ENCODE measurements around the gene ZFYVE16.

Gene ZFYVE16

DNA sequence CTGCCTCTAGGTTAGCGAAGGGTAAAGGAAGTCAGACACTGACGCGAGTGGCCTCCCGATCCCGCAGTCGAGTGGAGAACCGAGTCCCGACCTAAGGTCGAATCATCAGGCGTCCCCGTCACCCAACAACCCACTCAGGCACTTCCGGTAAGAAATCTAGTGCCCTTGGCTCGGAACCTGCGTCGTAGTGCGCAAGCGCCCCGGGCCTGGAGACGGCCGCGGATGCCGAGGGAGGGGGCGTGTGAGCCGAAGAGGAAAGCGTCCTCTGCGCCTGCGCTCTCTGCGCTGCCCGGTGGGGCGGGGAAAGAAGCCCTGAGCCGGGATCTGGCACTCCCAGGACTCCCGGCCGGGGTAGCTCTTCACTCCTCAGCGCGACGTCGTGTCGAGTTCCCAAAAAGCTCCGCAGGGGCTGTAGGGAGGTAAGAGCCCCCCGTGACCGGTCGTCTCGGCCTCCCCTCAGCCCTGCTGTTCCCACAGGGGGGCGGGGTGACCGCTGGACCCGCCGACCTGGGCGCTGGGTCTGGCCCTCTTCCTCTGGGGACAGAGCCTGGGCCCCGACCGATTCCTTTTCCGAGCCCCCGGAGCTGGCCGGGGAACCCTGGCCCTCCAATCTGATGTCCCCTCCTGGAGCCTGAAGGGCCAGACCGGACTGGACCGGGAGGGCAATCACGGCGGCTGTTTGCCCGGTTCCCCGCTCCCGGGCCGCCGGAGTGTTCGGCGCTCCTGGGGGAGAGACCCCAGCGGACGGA lies at the start of gene ZFYVE16:
TSS of gene ZFYVE16 (plus strand) at position 330 of the 749 bp plus-strand sequence. CDS start 26,084 bp downstream, outside the sequence.
- H3K4me1 ChIP-seq: peaks cover 18 to 71% (median 26%) of the 10 kb centered on the region in 10 experiments
- H4K20me1 ChIP-seq: peaks cover 4 to 40% (median 14%) of the 10 kb centered on the region in 11 experiments; a peak in 12 of 22 replicates
- peaks cover 9 to 21% (median 12%) of the 10 kb centered on the region in 11 experiments; a peak in 21 of 22 replicates for H3K36me3 ChIP-seq
- no peak for TF ChIP-seq Cebpa-rat (IDR thresholded peaks at IDR 0.05)
- peak within 1 kb of the TSS; percentile 71 to 90 (median 86) for H3K4me2 ChIP-seq
- H3K4me3 ChIP-seq: peak within 1 kb of the TSS; percentile 88 to 98 (median 91)
- H3K27me3 ChIP-seq: no peaks in the 10 kb centered on the region
- peak within 1 kb of the TSS; percentile 92 to 100 (median 97) for H3K27ac ChIP-seq
- H3K9me3 ChIP-seq (replicated peaks in 1 of 11): peaks cover 0 to 3% (median 0%) of the 10 kb centered on the region in 11 experiments; a peak in 2 of 22 replicates
- peak within 1 kb of the TSS; percentile 91 to 99 (median 96) for H3K9ac ChIP-seq

DNA sequence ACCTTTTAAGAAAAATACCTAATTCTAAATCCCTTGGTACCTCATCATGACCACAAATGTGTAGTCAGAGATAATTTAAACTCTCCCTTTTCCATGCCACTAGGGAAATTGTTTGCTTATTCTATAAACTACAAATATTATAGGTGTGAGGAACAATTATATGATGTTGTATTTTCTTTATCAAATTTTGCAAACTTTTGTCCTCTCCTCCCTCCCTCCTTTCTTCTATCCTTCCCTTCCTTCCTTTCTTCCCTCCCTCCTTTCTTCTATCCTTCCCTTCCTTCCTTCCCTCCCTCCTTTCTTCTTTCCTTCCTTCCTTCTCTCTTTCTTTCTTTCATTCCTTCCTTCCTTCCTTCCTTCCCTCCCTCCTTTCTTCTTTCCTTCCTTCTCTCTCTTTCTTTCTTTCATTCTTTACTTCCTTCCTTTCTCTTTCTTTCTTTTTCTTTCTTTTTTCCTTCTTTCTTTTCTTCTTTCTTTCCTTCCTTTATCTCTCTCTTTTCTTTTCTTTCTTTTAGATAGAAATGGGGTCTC lies 46.9 kb upstream of the ZFYVE16 start:
- peaks cover 0 to 8% (median 6%) of the 10 kb centered on the region in 11 experiments; a peak in 6 of 22 replicates for H3K9me3 ChIP-seq (replicated peaks in 1 of 11)
- H3K27ac ChIP-seq: no peak overlapping the region
- H3K4me1 ChIP-seq: no peaks in the 10 kb centered on the region
- no peak for TF ChIP-seq Cebpa-rat (IDR thresholded peaks at IDR 0.05)
- no peak overlapping the region for H3K9ac ChIP-seq
- H4K20me1 ChIP-seq: no peaks in the 10 kb centered on the region
- H3K27me3 ChIP-seq: no peaks in the 10 kb centered on the region
- H3K4me3 ChIP-seq: no peak overlapping the region
- no peaks in the 10 kb centered on the region for H3K36me3 ChIP-seq
- no peak overlapping the region for H3K4me2 ChIP-seq

DNA sequence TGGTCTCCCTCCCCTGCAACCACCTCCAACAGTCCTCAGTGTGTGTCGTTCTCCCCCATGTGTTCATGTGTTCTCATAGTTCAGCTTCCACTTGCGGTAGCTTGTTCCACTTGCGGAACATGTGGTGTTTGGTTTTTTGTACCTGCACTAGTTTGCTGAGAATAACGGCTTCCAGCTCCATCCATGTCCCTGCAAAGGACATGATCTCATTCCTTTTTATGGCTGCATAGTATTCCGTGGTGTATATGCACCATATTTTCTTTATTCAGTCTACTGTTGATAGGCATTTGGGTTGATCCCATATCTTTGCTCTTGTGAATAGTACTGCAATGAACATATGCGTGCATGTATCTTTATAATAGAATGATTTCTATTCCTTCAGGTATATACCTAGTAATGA lies 43.0 kb upstream of the ZFYVE16 start:
- H4K20me1 ChIP-seq: no peaks in the 10 kb centered on the region
- H3K9ac ChIP-seq: no peak overlapping the region
- no peak for TF ChIP-seq Cebpa-rat (IDR thresholded peaks at IDR 0.05)
- H3K4me3 ChIP-seq: no peak overlapping the region
- peaks cover 0 to 8% (median 6%) of the 10 kb centered on the region in 11 experiments; a peak in 6 of 22 replicates for H3K9me3 ChIP-seq (replicated peaks in 1 of 11)
- no peaks in the 10 kb centered on the region; a peak in 1 of 20 replicates for H3K4me1 ChIP-seq
- H3K27ac ChIP-seq: no peak overlapping the region
- no peaks in the 10 kb centered on the region for H3K27me3 ChIP-seq
- no peak overlapping the region for H3K4me2 ChIP-seq
- H3K36me3 ChIP-seq: no peaks in the 10 kb centered on the region

DNA sequence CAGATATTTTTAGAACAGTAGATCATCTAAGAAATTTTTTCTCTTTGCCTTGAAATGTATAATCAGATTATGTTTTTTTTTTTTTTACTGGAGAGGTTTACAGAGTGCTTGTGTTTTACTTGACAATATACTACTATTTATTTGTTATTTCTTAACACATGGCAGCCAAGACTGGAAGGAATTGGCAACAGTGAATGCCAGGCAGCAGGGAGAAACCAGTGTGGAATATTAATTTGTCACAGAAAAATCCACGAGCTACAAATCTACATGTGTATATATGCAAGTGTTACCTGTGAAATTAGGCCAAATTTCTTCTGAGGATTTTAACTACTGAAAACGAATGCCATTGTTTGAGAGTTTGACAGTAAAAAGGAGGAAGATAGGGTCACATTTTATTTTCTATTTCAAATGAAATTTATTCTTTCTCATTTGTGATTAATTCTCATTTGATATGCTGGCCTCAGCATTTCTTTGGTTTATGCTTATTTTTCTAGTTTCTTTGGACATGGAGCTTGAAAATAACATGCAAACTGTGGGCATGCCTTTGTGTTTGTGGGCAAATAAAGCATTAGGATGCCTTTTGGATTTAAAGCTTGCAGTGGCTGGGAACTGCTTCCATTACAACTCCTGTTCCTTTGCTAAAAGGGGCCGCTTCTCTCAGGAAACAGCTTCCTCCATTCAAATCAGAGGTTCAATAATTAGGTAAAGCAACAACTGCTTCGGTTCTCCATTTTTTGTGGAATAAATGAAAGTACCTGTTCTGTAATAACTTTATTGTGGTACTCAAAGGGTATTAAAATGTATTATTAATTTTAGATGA lies 39.0 kb upstream of the ZFYVE16 start:
- Histone ChIP-seq H3K27me3 (no peaks in the 10 kb centered on the region), H3K36me3 (no peaks in the 10 kb centered on the region), H3K4me3 (no peak overlapping the region), H3K4me1 (peaks cover 0 to 10% (median 0%) of the 10 kb centered on the region in 10 experiments; a peak in 3 of 20 replicates), H3K27ac (no peak overlapping the region), H3K9me3 (replicated peaks in 1 of 11) (peaks cover 13 to 22% (median 16%) of the 10 kb centered on the region in 11 experiments; a peak in 20 of 22 replicates), H3K4me2 (no peak overlapping the region), H4K20me1 (no peaks in the 10 kb centered on the region), H3K9ac (no peak overlapping the region)
- no peak for TF ChIP-seq Cebpa-rat (IDR thresholded peaks at IDR 0.05)

- no peaks in the 10 kb centered on the region for H3K27me3 ChIP-seq
- no peak overlapping the region for H3K4me2 ChIP-seq
- no peaks in the 10 kb centered on the region for H4K20me1 ChIP-seq
- H3K9me3 ChIP-seq (replicated peaks in 1 of 11): peaks cover 13 to 18% (median 15%) of the 10 kb centered on the region in 11 experiments; a peak in 20 of 22 replicates
- H3K36me3 ChIP-seq: no peaks in the 10 kb centered on the region
- H3K4me3 ChIP-seq: no peak overlapping the region
- H3K9ac ChIP-seq: no peak overlapping the region
- H3K4me1 ChIP-seq: peaks cover 0 to 10% (median 0%) of the 10 kb centered on the region in 10 experiments; a peak in 3 of 20 replicates
- no peak for TF ChIP-seq Cebpa-rat (IDR thresholded peaks at IDR 0.05)
- no peak overlapping the region for H3K27ac ChIP-seq
Measured at GRCh38 chr5:80369521-80369920, 38.3 kb upstream of the ZFYVE16 start.

GRCh38 chr5:80370390-80370789 lies 37.5 kb upstream of the ZFYVE16 start:
- Histone ChIP-seq H3K4me3 (no peak overlapping the region), H3K9me3 (replicated peaks in 1 of 11) (peaks cover 9 to 15% (median 12%) of the 10 kb centered on the region in 11 experiments; a peak in 20 of 22 replicates), H3K27ac (no peak overlapping the region), H4K20me1 (no peaks in the 10 kb centered on the region), H3K9ac (no peak overlapping the region), H3K36me3 (no peaks in the 10 kb centered on the region), H3K4me1 (peaks cover 0 to 10% (median 0%) of the 10 kb centered on the region in 10 experiments; a peak in 3 of 20 replicates), H3K27me3 (no peaks in the 10 kb centered on the region), H3K4me2 (peak overlapping the region in 2 of 11 experiments; percentile 16 to 56; a peak in 2 of 22 replicates)
- no peak for TF ChIP-seq Cebpa-rat (IDR thresholded peaks at IDR 0.05)

DNA sequence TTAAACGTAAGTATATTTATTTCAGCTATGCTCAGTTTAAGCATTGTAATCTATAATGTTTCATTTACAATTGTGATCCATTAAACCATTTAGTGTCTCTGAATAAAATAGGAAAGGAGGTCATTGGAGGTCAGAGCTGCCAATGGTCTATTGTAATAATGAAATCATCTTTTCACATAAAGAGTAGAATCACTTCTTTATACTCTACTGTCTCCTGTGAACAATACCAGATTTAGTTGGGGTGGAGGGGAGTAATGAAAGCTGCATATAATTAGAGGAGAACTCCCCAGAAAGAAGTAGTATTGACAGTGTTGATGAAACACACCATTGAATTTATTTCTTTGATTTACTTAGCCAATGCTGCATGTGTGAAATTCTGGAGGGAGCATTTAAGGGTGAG lies 35.1 kb upstream of the ZFYVE16 start:
- no peak for TF ChIP-seq Cebpa-rat (IDR thresholded peaks at IDR 0.05)
- Histone ChIP-seq H3K27ac (no peak overlapping the region), H3K9ac (no peak overlapping the region), H3K27me3 (no peaks in the 10 kb centered on the region), H3K36me3 (no peaks in the 10 kb centered on the region), H4K20me1 (no peaks in the 10 kb centered on the region), H3K4me2 (no peak overlapping the region), H3K4me3 (no peak overlapping the region), H3K4me1 (peaks cover 0 to 10% (median 0%) of the 10 kb centered on the region in 10 experiments; a peak in 3 of 20 replicates), H3K9me3 (replicated peaks in 1 of 11) (peaks cover 9 to 15% (median 12%) of the 10 kb centered on the region in 11 experiments; a peak in 20 of 22 replicates)

DNA sequence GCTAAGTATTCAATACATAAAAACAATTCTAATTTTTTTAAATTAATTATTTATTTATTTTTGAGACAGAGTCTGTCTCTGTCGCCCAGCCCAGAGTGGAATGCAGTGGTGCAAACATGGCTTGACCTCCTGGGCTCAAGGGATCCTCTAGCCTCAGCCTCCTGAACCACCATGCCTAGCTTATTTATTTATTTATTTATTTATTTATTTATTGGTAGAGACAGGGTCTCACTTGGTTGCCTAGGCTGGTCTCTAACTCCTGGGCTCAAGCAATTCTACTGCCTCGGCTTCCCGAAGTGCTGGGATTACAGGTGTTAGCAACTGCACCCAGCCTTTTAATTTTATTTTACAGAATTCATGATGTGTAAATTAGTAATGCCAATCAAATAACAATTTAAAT lies 33.7 kb upstream of the ZFYVE16 start:
- H3K4me3 ChIP-seq: no peak overlapping the region
- no peaks in the 10 kb centered on the region for H3K36me3 ChIP-seq
- no peak overlapping the region for H3K27ac ChIP-seq
- H3K9ac ChIP-seq: no peak overlapping the region
- no peak for TF ChIP-seq Cebpa-rat (IDR thresholded peaks at IDR 0.05)
- peaks cover 0 to 10% (median 0%) of the 10 kb centered on the region in 10 experiments; a peak in 3 of 20 replicates for H3K4me1 ChIP-seq
- H3K9me3 ChIP-seq (replicated peaks in 1 of 11): peaks cover 9 to 15% (median 12%) of the 10 kb centered on the region in 11 experiments; a peak in 20 of 22 replicates
- no peaks in the 10 kb centered on the region for H3K27me3 ChIP-seq
- H3K4me2 ChIP-seq: no peak overlapping the region
- no peaks in the 10 kb centered on the region for H4K20me1 ChIP-seq

DNA sequence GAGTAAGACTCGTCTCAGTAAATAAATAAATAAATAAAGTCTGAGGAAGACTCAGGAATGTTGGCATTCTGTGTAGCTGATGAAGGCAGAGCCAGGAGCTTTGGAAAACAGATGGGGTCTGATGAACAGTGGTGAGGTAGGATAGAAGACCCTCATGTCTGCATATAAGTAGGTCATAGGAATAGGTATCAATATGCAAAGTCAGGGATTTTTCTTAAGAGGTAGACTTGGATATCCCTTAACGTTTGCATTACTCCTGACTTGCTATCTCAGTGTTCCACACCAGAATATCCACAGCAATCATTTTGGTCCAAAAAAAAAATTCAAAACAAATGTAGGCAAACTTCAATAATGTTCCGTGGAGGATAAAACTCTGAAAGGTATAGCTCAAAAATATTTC lies 31.3 kb upstream of the ZFYVE16 start:
- H3K9me3 ChIP-seq (replicated peaks in 1 of 11): peaks cover 7 to 10% (median 8%) of the 10 kb centered on the region in 11 experiments; a peak in 20 of 22 replicates
- H3K27ac ChIP-seq: no peak overlapping the region
- no peaks in the 10 kb centered on the region for H3K36me3 ChIP-seq
- H3K4me3 ChIP-seq: no peak overlapping the region
- H3K9ac ChIP-seq: no peak overlapping the region
- H4K20me1 ChIP-seq: no peaks in the 10 kb centered on the region
- H3K4me2 ChIP-seq: no peak overlapping the region
- no peak for TF ChIP-seq Cebpa-rat (IDR thresholded peaks at IDR 0.05)
- H3K4me1 ChIP-seq: no peaks in the 10 kb centered on the region
- H3K27me3 ChIP-seq: no peaks in the 10 kb centered on the region
